ENCODE data around the gene TNFRSF12A. TPM values are rescaled to one million over a fixed set of nuclear protein-coding genes. Genes with fewer than 3 reads are reported as not detected.

TNFRSF12A gene
- total and polyA plus RNA-seq, 10 of the 15 experiments (the other 5 are each of a cell fraction or from before 2014, with no cell fraction given): 0.35 to 1.7 (median 1.2) TPM; not detected in 2

GRCh38 chr16:3065069-3065741 is 45.0 kb downstream of the TNFRSF12A start, which contains the start of gene IL32 (continued):
- no peak for TF ChIP-seq CEBPZ (IDR thresholded peaks at IDR 0.05; ENCODE audit: low read depth, low read length)
- TF ChIP-seq NR2F1 (conservative IDR thresholded peaks at IDR 0.05): 0 out of 2 replicates have a peak, but pooled peaks have one; percentile 38
- no peak for TF ChIP-seq CHD4 (IDR thresholded peaks at IDR 0.05)
- no peak for TF ChIP-seq CEBPB (IDR thresholded peaks at IDR 0.05; ENCODE audit: borderline replicate concordance in 1 of 2, low read depth in 2 of 2, low read length in 2 of 2)
- peak; percentile 34; the same call in 1 of the 2 replicates for TF ChIP-seq HDGF (IDR thresholded peaks at IDR 0.05)
- TF ChIP-seq ATF7 (IDR thresholded peaks at IDR 0.05; ENCODE audit: low read depth): peak; percentile 98
- TF ChIP-seq ZNF687 (IDR thresholded peaks at IDR 0.05): peak; percentile 23; the same call in 1 of the 2 replicates
- TF ChIP-seq MYB (IDR thresholded peaks at IDR 0.05; ENCODE audit: borderline replicate concordance, low read depth, low read length): no peak
- no peak for TF ChIP-seq IRF3 (IDR thresholded peaks at IDR 0.05)
- TF ChIP-seq RAD51 (IDR thresholded peaks at IDR 0.05): no peak
- no peak for TF ChIP-seq HDAC6 (IDR thresholded peaks at IDR 0.05; ENCODE audit: unreplicated experiment)
- TF ChIP-seq MYC (IDR thresholded peaks at IDR 0.05; ENCODE audit: insufficient read depth, insufficient read length, insufficient replicate concordance, low read length, severe bottlenecking): no peak
- TF ChIP-seq CREB1 (IDR thresholded peaks at IDR 0.05; ENCODE audit: low read depth): peak; percentile 68
- no peak for TF ChIP-seq YY1 (IDR thresholded peaks at IDR 0.05; ENCODE audit: low read depth, low read length)
- no peak for TF ChIP-seq E4F1 (IDR thresholded peaks at IDR 0.05; ENCODE audit: borderline replicate concordance, partially characterized antibody)
- TF ChIP-seq NKRF (conservative IDR thresholded peaks at IDR 0.05): 0 out of 2 replicates have a peak, but pooled peaks have one; percentile 27
